ENCODE data around the gene HEATR5A.

- TF ChIP-seq CTCF (IDR thresholded peaks at IDR 0.05) (no peak), POLR2A (IDR thresholded peaks at IDR 0.05) (no peak), EP300 (IDR thresholded peaks at IDR 0.05; ENCODE audit: low read depth) (no peak)
Measured at GRCh38 chr14:31419967-31420318, 407 bp downstream of the HEATR5A start.

Measured in transverse colon (tissue), 3 donors.